Liver (tissue), 3 donors: ENCODE measurements around the gene DDX31.

Source experiments
- CTCF ChIP-seq: fragments of 150-350 bp; IDR thresholded peaks from 2 replicates; pipeline ENCODE4 v1.5.1; 2017; ENCODE audit warnings: improper control_type of control experiment, low read depth, low read length; ENCODE audit not compliant: missing input control
- EGR1 ChIP-seq, 2 donors: IDR thresholded peaks; 2 replicates each; pipeline ENCODE4 v1.6.1; 2016 to 2018; ENCODE audit warnings: antibody characterized with exemption in 2 of 2, low read depth in 2 of 2
- JUND ChIP-seq, 2 donors: IDR thresholded peaks; 2 replicates each; pipeline ENCODE4 v1.6.1; 2016; ENCODE audit warnings: antibody characterized with exemption in 2 of 2
- NR2F2 ChIP-seq: IDR thresholded peaks from 2 replicates; pipeline ENCODE4 v1.6.1; 2016; ENCODE audit warnings: antibody characterized with exemption
- RAD21 ChIP-seq, 2 donors: IDR thresholded peaks; 2 replicates each; pipeline ENCODE4 v1.6.1; 2016; ENCODE audit warnings: antibody characterized with exemption in 2 of 2, mild to moderate bottlenecking in 2 of 2
- REST ChIP-seq: IDR thresholded peaks from 2 replicates; pipeline ENCODE4 v1.6.1; 2016; ENCODE audit warnings: antibody characterized with exemption, mild to moderate bottlenecking
- TAF1 ChIP-seq: conservative IDR thresholded peaks from 2 replicates; pipeline ENCODE4 v1.6.1; 2016; ENCODE audit warnings: antibody characterized with exemption, mild to moderate bottlenecking
- TF ChIP-seq, protein P1 (sequence below): IDR thresholded peaks from 2 replicates; pipeline ENCODE4 v1.6.1; 2016; ENCODE audit warnings: antibody characterized with exemption
- donor health status: healthy.
- donor health status: healthy.

- TF ChIP-seq RAD21 (IDR thresholded peaks at IDR 0.05) (no peak), EGR1 (IDR thresholded peaks at IDR 0.05; ENCODE audit: low read depth in 2 of 2) (no peak), REST (no peak), TAF1 (no peak), CTCF (no peak), NR2F2 (no peak), JUND (IDR thresholded peaks at IDR 0.05) (no peak)
- TF ChIP-seq, protein P1, sequence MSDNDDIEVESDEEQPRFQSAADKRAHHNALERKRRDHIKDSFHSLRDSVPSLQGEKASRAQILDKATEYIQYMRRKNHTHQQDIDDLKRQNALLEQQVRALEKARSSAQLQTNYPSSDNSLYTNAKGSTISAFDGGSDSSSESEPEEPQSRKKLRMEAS, result no peak
Observed at GRCh38 chr9:132606066-132606465, 63.7 kb downstream of the DDX31 start.
